NOMO-1 treated with dmso at 0.1 percent for 144 hours (cell line): ENCODE data around the gene ADGRF5.

Source experiments
- DNase-seq: peaks from one replicate; lab custom pipeline; 2025; ENCODE audit not compliant: unreplicated experiment; lab: John Stamatoyannopoulos, UW

ADGRF5 gene

GRCh38 chr6:46932526-46933319 is 11.0 kb upstream of the ADGRF5 start:
- DNase-seq = no peak

GRCh38 chr6:46931416-46931815 is 9.7 kb upstream of the ADGRF5 start:
- no peak for DNase-seq

DNA sequence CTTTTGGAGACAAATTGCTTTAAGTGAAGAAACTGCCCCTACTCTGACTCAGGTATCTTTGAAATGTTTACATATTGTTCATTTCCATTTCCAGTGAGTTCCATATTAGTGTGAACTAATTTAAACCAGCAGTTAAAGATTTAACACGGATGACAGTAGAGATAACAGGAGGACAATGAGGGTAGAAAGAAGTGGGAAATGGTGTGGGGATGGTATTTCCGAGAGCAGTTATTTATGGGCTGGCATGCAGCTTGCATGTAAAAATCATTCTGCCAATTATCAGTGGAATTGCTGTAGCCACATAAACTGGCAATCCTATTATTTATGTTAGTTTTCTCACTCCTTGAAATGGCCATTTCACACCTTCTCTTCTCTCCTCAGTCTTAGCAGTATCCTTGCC is 8.6 kb upstream of the ADGRF5 start:
- no peak for DNase-seq

- no peak for DNase-seq
Measured at GRCh38 chr6:46927066-46927465, 5.3 kb upstream of the ADGRF5 start.

DNA sequence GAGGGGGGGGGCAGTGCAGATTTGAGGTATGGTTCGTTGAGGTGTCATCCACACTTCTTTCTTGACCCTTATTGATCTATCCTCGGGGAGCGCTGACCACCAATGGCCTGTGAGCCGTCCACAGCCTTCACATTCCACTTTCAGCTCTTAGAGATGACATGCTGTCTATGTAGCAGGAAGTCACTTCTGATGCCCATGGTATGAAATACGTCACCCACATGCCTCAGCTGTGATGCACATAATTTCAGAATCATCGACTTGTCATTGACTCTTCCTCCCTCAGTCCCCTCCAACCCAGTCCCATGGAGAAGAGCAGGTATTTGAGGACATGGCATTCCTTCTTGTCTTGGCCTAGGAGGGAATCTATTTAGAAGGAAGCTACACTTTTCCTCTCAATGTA is 4.7 kb upstream of the ADGRF5 start:
- no peak for DNase-seq

DNA sequence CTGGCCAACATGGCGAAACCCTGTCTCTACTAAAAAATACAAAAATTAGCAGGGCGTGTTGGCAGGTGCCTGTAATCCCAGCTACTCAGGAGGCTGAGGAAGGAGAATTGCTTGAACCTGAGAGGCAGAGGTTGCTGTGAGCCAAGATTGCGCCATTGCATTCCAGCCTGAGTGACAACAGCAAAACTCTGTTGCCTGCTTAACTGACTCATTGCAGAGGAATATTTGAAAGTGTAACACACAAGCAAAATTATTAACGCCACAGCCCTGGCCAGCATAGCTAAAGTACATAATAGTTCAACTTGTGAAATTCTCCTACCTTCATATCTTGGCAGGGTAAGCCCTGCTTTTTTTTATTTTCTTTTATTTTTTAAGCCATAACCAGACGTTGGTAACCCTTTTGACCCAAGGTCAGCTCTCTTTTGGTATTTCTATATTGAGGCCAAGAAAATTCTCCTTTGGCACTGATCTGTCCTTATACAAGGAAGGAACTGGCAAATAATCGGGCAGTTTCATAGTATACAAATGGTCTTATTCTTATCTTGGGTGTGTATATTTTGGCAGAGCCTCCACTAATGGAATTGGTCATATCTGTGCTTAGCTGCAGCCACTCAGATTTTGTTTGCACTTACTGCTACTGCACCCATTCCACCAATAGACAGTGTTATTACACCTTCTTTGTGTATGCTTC is 4.0 kb upstream of the ADGRF5 start:
- DNase-seq = no peak

- DNase-seq = no peak
Measured at GRCh38 chr6:46923476-46923875, 1.7 kb upstream of the ADGRF5 start.

DNA sequence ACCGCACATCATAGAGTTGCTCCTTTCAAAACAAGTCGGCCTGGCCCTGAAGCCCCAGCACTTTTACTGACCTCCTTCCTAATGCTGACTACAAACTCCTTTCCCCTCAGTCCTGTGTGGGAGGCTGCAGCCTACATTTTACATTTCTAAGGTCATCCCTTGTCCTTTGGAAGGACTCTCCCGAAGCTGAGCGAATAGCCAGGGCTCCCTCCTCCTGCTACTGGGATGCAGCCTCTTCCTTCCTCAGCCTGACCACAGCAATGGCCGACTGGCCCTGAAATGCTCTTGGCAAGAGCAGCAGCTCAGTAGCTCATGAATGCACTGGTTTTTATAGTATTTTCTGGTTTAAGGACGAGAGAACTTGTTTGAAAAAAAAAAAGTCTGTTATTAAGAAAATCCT is 679 bp downstream of the ADGRF5 start:
- no peak for DNase-seq

DNA sequence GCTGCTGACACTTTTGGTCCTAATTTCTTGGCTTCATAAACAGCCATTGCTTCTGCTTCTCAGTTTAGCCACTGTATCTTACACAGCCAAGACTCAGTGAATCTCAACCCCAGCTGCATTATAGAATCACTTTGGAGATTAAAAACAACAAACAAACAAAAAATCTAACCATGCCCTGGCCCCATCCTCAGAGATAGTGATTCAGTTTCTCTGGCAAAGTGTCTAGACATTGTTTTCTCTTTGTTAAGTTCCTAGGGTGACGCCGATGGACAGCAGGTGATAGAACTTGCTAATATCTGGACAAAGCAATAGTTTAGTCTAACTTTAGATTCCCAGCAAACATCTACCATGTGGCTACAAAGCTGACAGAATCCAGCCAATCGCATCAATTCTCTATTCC is 2.9 kb downstream of the ADGRF5 start:
- DNase-seq = no peak

GRCh38 chr6:46917002-46917545 is 4.7 kb downstream of the ADGRF5 start:
- no peak for DNase-seq

DNA sequence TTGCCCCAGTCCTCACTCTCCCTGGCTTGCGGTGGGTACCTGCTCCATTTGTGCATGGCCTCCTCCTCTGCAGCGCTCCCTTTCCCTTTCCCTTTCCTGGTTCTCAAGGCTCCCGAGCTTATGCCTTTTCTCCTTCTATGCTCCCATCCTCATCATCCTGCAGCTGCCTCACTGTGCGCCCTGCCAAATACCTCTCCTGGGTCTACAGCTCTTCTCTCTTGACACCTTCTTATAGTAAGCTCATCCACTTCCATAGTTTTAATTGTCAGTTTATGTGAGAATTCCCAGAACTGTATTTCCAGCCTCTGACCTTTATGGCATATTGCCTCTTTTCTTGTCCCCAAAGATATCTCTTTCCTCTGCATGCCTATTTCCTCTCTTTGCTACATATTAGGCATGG is 5.9 kb downstream of the ADGRF5 start:
- DNase-seq = no peak

GRCh38 chr6:46915380-46915779 is 6.4 kb downstream of the ADGRF5 start:
- DNase-seq = no peak

DNA sequence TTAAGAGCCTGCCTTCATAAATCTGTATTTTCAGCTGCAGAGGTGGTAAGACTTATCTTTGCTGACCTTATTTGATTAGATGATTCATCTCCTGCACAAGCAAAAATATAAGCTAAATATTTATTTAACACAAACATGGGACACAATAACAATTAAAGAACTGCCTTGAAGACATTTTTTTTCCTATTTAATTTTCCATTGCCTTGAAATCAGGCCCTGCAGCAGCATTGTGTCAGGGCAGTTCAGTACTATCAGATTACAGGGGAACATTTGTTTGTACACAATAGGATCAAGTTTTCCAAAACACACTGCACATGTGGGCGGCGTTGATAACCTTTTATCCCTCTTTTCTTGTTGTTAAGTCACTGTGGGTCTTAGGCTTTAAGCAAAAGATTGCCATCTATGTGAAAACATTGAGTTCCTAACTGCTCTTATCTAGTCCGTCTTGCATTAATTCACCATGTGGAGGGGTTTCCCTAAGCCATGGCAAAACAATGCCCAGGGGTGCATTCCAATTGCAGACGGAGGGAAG is 7.4 kb downstream of the ADGRF5 start:
- DNase-seq = no peak

GRCh38 chr6:46909371-46909770 is 12.4 kb downstream of the ADGRF5 start:
- no peak for DNase-seq

DNA sequence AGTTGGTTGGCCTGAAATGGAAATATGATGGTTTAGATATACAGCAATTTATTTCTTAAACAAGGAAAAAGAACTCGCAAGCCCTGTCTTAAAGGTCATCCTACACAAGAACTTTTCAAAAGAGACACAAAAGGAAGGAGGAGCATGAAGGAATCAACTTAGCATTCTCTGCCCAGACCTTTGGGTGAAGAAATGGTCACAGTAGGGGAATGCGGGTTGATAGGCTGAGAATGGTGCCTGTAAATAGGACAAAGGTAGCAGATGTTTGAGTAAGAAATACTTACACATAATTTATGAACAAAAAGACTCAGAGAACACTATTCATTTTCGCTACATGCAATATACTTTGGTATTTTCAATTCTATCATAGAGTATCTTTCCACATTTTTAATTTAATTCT is 15.0 kb downstream of the ADGRF5 start:
- no peak for DNase-seq

DNA sequence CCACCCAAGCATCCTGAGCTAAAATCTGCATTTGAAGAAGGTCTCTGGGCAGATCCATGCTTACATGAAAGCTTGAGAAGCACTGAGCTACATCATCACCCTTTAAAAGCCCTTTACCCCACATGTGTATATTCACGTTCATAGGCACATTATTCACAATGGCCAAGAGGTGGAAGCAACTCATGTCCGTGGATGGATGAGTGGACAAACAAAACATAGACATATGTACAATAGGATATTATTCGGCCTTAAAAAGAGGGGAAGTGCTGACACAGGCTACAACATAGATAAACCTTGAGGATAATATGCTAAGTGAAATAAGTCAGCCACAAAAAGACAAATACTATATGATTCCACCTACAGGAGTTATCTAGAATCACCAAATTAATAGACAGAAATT is 17.6 kb downstream of the ADGRF5 start:
- DNase-seq = no peak

DNA sequence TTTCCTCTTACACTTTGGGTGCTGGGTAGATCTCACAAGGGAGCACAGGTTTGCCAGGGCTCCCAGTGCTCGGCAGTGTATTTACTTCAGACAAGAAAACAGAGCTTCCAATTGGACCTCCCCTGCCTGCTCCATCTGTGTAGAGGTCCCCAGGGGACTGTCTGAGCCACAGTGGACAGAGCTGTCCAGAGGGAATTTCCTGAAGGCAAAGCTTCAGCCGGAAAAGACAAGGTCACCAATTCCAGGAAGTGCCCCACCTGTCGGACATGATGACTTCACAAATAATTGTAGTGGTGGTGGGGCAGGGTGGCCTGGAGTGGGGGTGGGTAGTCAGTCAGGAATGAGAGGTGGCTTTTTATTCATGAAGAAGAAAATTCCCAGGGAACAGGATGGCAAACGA is 18.6 kb downstream of the ADGRF5 start:
- no peak for DNase-seq

GRCh38 chr6:46901882-46902314 is 19.8 kb downstream of the ADGRF5 start:
- no peak for DNase-seq

- DNase-seq = no peak
Measured at GRCh38 chr6:46900266-46900665, 21.5 kb downstream of the ADGRF5 start.

DNA sequence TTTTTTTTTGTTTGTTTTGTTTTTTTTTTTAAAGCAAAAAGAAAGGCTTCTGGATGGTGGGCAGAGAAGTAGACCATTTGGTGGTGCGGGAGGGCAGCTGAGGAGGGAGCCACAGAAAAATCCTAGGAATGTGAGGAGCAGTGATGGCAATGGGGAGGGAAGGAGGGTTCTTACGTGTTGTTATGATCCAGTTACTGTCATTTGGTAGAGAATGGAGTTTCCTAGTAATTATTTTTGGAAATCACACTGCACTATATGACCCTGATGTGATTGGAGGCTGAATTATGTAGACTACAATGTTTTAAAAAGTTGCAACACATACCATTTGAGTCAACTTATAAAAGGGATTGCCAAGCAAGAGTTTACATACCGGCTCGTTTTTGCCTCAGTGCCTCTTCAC is 22.1 kb downstream of the ADGRF5 start:
- no peak for DNase-seq

DNA sequence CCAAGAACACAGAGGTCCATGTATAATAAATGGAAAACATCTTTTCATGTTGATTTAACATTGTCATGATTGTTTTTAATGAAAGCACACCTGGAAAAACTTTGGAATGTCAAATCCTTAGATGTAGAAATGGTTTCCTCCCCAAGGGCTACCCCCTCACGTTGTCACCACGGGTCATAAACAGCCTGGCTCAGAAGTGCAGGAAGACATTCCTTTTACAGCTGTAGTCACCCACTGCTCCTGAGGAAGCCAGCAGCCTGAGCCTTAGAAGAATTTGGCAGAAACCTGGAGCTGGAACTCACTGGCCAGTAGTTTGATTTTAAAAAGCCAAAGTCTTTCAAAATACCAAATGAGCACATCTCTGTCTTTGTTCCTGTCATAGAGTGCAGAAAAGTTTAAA is 23.7 kb downstream of the ADGRF5 start:
- DNase-seq = no peak

DNA sequence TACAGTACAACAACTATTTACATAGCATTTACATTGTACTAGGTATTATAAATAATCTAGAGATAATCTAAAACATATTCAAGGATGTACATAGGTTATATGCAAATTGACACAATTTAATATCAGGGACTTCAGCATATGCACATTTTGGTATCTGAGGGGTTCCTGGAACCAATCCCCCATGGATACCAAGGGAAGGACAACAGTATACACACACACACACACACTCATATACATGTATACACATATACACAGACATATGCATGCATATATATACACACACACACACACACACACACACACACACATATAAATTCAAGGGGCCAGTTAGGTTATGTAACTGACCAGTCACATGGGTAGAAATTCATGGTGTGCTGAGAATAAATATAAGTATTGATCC is 24.9 kb downstream of the ADGRF5 start:
- no peak for DNase-seq
